Fibroblast of lung (primary cell): ENCODE data around the gene TRPM7. TPM values are rescaled to one million over a fixed set of nuclear protein-coding genes. Genes with fewer than 3 reads are reported as not detected.

Source experiments
- DNase-seq, 2 donors: peaks; one replicate each; pipeline versions ENCODE4 v3.0.0 to v3.0.0-alpha.2; 2010; ENCODE audit warnings: low read depth in 2 of 2
- H2AFZ ChIP-seq: 2 replicates; pipeline ENCODE4 v1.5.1; 2012; ENCODE audit warnings: low read length, control low read depth, inconsistent platforms
- H3K27ac ChIP-seq: 2 replicates; pipeline ENCODE4 v1.5.1; 2011; ENCODE audit warnings: low read length, control low read depth; ENCODE audit not compliant: insufficient read depth
- H3K27me3 ChIP-seq: 2 replicates; pipeline ENCODE4 v1.5.1; 2011; ENCODE audit warnings: mild to moderate bottlenecking, low read length; ENCODE audit not compliant: control insufficient read depth, insufficient read depth
- H3K36me3 ChIP-seq: 2 replicates; pipeline ENCODE4 v1.5.1; 2011; ENCODE audit warnings: low read length; ENCODE audit not compliant: control insufficient read depth, insufficient read depth
- H3K4me1 ChIP-seq: 2 replicates; pipeline ENCODE4 v1.5.1; 2011; ENCODE audit warnings: low read length; ENCODE audit not compliant: control insufficient read depth, insufficient read depth; ENCODE audit errors: extremely low read depth
- H3K4me2 ChIP-seq: 2 replicates; pipeline ENCODE4 v1.5.1; 2011; ENCODE audit warnings: low read length, control low read depth; ENCODE audit not compliant: insufficient read depth; ENCODE audit errors: extremely low read depth
- H3K4me3 ChIP-seq, 4 experiments: fragments of 200-600 bp in 1 of 4; sonication (generic) in 1 of 4; replicated peaks in 1 of 4; 2 replicates each; pipeline ENCODE4 v1.5.1; 2011 to 2016; ENCODE audit warnings: low read length in 4 of 4, low read depth in 3 of 4, mild to moderate bottlenecking in 3 of 4, control low read depth in 2 of 4, inconsistent platforms in 1 of 4, mixed read lengths in 1 of 4; ENCODE audit not compliant: insufficient read depth in 1 of 4; ENCODE audit errors: control extremely low read depth in 1 of 4
- H3K79me2 ChIP-seq: 2 replicates; pipeline ENCODE4 v1.5.1; 2012; ENCODE audit warnings: mild to moderate bottlenecking, low read length, inconsistent platforms; ENCODE audit not compliant: control insufficient read depth, insufficient read depth
- H3K9ac ChIP-seq: 2 replicates; pipeline ENCODE4 v1.5.1; 2011; ENCODE audit warnings: mild to moderate bottlenecking, low read length, control low read depth; ENCODE audit not compliant: insufficient read depth
- H3K9me3 ChIP-seq: 2 replicates; pipeline ENCODE4 v1.5.1; 2012; ENCODE audit warnings: low read depth, low read length; ENCODE audit not compliant: control insufficient read depth, insufficient read depth
- H4K20me1 ChIP-seq: 2 replicates; pipeline ENCODE4 v1.5.1; 2011; ENCODE audit warnings: low read length; ENCODE audit not compliant: control insufficient read depth, insufficient read depth; ENCODE audit errors: extremely low read depth
- CTCF ChIP-seq, 2 donors: IDR thresholded peaks in 1 of 2; conservative IDR thresholded peaks in 1 of 2; 1 replicate in 1 of 2; 2 replicates in 1 of 2; pipeline ENCODE4 v1.5.1; 2011 to 2012; ENCODE audit warnings: low read length in 2 of 2, control low read depth in 1 of 2, inconsistent platforms in 1 of 2, low read depth in 1 of 2, mild to moderate bottlenecking in 1 of 2
- EZH2 ChIP-seq: IDR thresholded peaks from 2 replicates; pipeline ENCODE4 v1.5.1; 2012; ENCODE audit warnings: low read length, control low read depth, mild to moderate bottlenecking; ENCODE audit errors: missing control alignments
- polyA plus RNA-seq, 2 donors: library from polyadenylated mRNA; depleted of rRNA in 1 of 2; stranded (reverse) in 1 of 2; unstranded in 1 of 2; fragments of >200 nt; gene quantifications; 2 replicates each; pipeline ENCODE4 v1.2.1, GENCODE V29; 2011 to 2012; ENCODE audit warnings: missing spikeins in 1 of 2
- total RNA-seq: library from RNA; depleted of rRNA; stranded (reverse); fragments of >200 nt; gene quantifications from 2 replicates; pipeline ENCODE4 v1.2.1, GENCODE V29; 2014

Gene TRPM7
- total and polyA plus RNA-seq, 2 donors (not counting 1 experiment from before 2014, with no cell fraction given): 30.3 to 64.4 TPM

GRCh38 chr15:50718700-50719125 is 32.1 kb upstream of the TRPM7 start:
- H3K9me3 ChIP-seq: no peaks in the 10 kb centered on the region
- H2AFZ ChIP-seq: no peak overlapping the region
- H3K27me3 ChIP-seq: no peaks in the 10 kb centered on the region
- no peak overlapping the region for H3K27ac ChIP-seq
- TF ChIP-seq CTCF (conservative IDR thresholded peaks at IDR 0.05 in 1 of 2, IDR thresholded peaks at IDR 0.05 in 1 of 2; ENCODE audit: low read depth in 1 of 2, low read length in 2 of 2): no peak
- TF ChIP-seq EZH2: no peak
- no peaks in the 10 kb centered on the region for H3K36me3 ChIP-seq
- no peaks in the 10 kb centered on the region for H4K20me1 ChIP-seq
- no peaks in the 10 kb centered on the region for H3K79me2 ChIP-seq
- no peak overlapping the region for H3K4me2 ChIP-seq
- no peaks in the 10 kb centered on the region for H3K4me1 ChIP-seq
- DNase-seq: no peak
- no peak overlapping the region for H3K9ac ChIP-seq
- H3K4me3 ChIP-seq: no peak overlapping the region

GRCh38 chr15:50712018-50712417 is 25.4 kb upstream of the TRPM7 start:
- H3K27me3 ChIP-seq: no peaks in the 10 kb centered on the region
- H3K4me2 ChIP-seq: no peak overlapping the region
- H3K4me3 ChIP-seq: no peak overlapping the region
- no peaks in the 10 kb centered on the region for H3K9me3 ChIP-seq
- no peaks in the 10 kb centered on the region for H3K4me1 ChIP-seq
- no peaks in the 10 kb centered on the region for H4K20me1 ChIP-seq
- no peaks in the 10 kb centered on the region for H3K79me2 ChIP-seq
- no peak overlapping the region for H2AFZ ChIP-seq
- no peak for DNase-seq
- H3K9ac ChIP-seq: no peak overlapping the region
- H3K36me3 ChIP-seq: no peaks in the 10 kb centered on the region
- no peak overlapping the region for H3K27ac ChIP-seq
- TF ChIP-seq CTCF (conservative IDR thresholded peaks at IDR 0.05 in 1 of 2, IDR thresholded peaks at IDR 0.05 in 1 of 2; ENCODE audit: low read depth in 1 of 2, low read length in 2 of 2) (no peak), EZH2 (no peak)

- TF ChIP-seq EZH2 (no peak), CTCF (conservative IDR thresholded peaks at IDR 0.05 in 1 of 2, IDR thresholded peaks at IDR 0.05 in 1 of 2; ENCODE audit: low read depth in 1 of 2, low read length in 2 of 2) (no peak)
- Histone ChIP-seq H4K20me1 (no peaks in the 10 kb centered on the region), H3K27me3 (no peaks in the 10 kb centered on the region), H3K36me3 (no peaks in the 10 kb centered on the region), H2AFZ (no peak overlapping the region), H3K4me2 (no peak overlapping the region), H3K4me3 (no peak overlapping the region), H3K9ac (no peak overlapping the region), H3K79me2 (no peaks in the 10 kb centered on the region), H3K27ac (no peak overlapping the region), H3K9me3 (no peaks in the 10 kb centered on the region), H3K4me1 (no peaks in the 10 kb centered on the region)
- no peak for DNase-seq
These were observed 24.0 kb upstream of the TRPM7 start for GRCh38 chr15:50710585-50710984.
